Suprapubic skin (tissue), 4 donors: ENCODE results near the gene IFNG.

Experiments
- EP300 ChIP-seq: sonication (generic); formaldehyde crosslinking; IDR thresholded peaks from one replicate; pipeline ENCODE4 v1.6.1; 2017; ENCODE audit warnings: antibody characterized with exemption
- POLR2A ChIP-seq, 2 donors: fragments of 450-650 bp; IDR thresholded peaks; one replicate each; pipeline ENCODE4 v1.6.1; 2017; ENCODE audit warnings: antibody characterized with exemption in 2 of 2, mild to moderate bottlenecking in 2 of 2, moderate library complexity in 2 of 2
- POLR2AphosphoS5 ChIP-seq, 3 donors: sonication (generic); formaldehyde crosslinking; IDR thresholded peaks; one replicate each; pipeline ENCODE4 v1.6.1; 2017; ENCODE audit warnings: antibody characterized with exemption in 3 of 3
- TF ChIP-seq, protein P1 (sequence below), 2 donors: fragments of 200-600 bp in 1 of 2; fragments of 450-650 bp in 1 of 2; sonication (generic) in 1 of 2; IDR thresholded peaks; one replicate each; pipeline ENCODE4 v1.5.1; 2016 to 2019; ENCODE audit warnings: antibody characterized with exemption in 2 of 2, mild to moderate bottlenecking in 1 of 2, moderate library complexity in 1 of 2

DNA sequence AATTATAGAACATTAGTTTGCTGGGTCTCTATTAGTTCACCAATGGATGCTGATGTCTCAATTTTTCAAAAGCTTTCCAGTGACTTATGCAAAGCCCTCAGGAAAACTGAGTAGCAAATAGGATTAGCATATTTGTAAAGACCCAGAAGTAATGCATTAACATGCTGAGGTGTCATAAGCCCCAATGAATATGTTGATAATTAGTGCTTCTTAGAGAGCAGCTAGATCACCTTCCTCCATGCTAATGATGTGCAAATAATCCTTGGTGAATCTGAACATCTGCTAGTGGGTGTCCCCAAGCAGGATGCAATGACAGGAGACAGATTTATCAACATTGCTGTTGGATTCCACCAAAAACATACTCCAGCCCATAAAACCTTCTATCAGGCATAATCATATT lies 19.0 kb downstream of the IFNG start:
- TF ChIP-seq, protein P1, sequence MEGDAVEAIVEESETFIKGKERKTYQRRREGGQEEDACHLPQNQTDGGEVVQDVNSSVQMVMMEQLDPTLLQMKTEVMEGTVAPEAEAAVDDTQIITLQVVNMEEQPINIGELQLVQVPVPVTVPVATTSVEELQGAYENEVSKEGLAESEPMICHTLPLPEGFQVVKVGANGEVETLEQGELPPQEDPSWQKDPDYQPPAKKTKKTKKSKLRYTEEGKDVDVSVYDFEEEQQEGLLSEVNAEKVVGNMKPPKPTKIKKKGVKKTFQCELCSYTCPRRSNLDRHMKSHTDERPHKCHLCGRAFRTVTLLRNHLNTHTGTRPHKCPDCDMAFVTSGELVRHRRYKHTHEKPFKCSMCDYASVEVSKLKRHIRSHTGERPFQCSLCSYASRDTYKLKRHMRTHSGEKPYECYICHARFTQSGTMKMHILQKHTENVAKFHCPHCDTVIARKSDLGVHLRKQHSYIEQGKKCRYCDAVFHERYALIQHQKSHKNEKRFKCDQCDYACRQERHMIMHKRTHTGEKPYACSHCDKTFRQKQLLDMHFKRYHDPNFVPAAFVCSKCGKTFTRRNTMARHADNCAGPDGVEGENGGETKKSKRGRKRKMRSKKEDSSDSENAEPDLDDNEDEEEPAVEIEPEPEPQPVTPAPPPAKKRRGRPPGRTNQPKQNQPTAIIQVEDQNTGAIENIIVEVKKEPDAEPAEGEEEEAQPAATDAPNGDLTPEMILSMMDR (IDR thresholded peaks at IDR 0.05): no peak
- TF ChIP-seq POLR2A (IDR thresholded peaks at IDR 0.05) (no peak), POLR2AphosphoS5 (IDR thresholded peaks at IDR 0.05) (no peak), EP300 (no peak)
